DND-41 (cell line): ENCODE measurements around the gene MYO1D.

Experiments used
- EZH2 ChIP-seq: IDR thresholded peaks from 3 replicates; pipeline ENCODE4 v1.6.1; 2012; ENCODE audit warnings: borderline replicate concordance, low read depth, mild to moderate bottlenecking, moderate library complexity, low read length, inconsistent platforms; ENCODE audit not compliant: severe bottlenecking
- TF ChIP-seq, protein P1 (sequence below): IDR thresholded peaks from 2 replicates; pipeline ENCODE4 v1.5.1; 2012; ENCODE audit warnings: borderline replicate concordance, low read length, moderate library complexity, mild to moderate bottlenecking; ENCODE audit not compliant: poor library complexity, severe bottlenecking; ENCODE audit errors: extremely low read depth

DNA sequence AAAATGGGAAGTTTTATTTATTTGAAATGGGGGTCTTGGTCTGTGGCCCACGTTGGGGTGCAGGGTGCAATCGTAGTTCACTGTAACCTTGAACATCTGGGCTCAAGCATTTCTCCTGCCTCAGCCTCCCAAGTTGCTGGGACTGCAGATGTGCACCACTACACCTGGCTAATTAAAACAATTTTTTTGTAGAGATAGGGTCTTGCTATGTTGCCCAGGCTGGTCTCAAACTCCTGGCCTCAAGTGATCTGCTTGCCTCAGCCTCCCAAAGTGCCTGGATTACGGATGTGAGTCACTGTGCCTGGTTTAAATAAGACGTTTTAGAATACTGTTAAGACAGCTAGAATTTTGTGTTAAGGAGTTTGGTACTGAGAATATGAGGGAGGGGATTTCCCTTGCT, 416.9 kb downstream of the MYO1D start:
- TF ChIP-seq, protein P1, sequence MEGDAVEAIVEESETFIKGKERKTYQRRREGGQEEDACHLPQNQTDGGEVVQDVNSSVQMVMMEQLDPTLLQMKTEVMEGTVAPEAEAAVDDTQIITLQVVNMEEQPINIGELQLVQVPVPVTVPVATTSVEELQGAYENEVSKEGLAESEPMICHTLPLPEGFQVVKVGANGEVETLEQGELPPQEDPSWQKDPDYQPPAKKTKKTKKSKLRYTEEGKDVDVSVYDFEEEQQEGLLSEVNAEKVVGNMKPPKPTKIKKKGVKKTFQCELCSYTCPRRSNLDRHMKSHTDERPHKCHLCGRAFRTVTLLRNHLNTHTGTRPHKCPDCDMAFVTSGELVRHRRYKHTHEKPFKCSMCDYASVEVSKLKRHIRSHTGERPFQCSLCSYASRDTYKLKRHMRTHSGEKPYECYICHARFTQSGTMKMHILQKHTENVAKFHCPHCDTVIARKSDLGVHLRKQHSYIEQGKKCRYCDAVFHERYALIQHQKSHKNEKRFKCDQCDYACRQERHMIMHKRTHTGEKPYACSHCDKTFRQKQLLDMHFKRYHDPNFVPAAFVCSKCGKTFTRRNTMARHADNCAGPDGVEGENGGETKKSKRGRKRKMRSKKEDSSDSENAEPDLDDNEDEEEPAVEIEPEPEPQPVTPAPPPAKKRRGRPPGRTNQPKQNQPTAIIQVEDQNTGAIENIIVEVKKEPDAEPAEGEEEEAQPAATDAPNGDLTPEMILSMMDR: no peak
- TF ChIP-seq EZH2: no peak
